ENCODE data around the gene LSM6.

The LSM6 gene

GRCh38 chr4:146186596-146186995 lies 11.1 kb downstream of the LSM6 start:
- no peak for DNase-seq

GRCh38 chr4:146190456-146190855 lies 14.9 kb downstream of the LSM6 start:
- DNase-seq: no peak

- DNase-seq: no peak
These were observed 16.4 kb downstream of the LSM6 start for GRCh38 chr4:146191766-146192458.

- no peak for DNase-seq
These were observed 18.1 kb downstream of the LSM6 start for GRCh38 chr4:146193628-146194027.

GRCh38 chr4:146194212-146194611 lies 18.7 kb downstream of the LSM6 start:
- DNase-seq: no peak

- no peak for DNase-seq
These were observed 27.1 kb downstream of the LSM6 start for GRCh38 chr4:146202665-146203064.

GRCh38 chr4:146207410-146207809 lies 31.9 kb downstream of the LSM6 start:
- no peak for DNase-seq

GRCh38 chr4:146210890-146211289 lies 35.4 kb downstream of the LSM6 start:
- DNase-seq: no peak

DNA sequence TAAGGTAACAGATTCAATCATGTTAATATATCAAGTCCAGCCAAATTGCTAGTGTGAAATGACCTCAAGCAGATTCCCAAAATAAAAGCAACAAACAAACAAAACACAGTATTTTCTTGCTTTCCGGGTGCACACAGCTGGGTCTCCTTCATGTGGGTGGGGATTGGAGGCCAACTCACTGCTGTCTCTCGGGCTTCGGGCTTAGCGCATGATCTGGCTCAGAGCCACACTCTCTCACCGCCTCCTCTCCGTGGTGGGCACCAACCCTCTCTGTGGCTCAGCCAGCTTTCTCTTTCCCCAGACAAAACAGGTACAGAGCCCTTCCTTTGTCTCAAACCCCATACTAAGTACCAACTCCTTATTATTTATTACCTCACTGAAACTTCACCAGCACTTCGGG lies 35.9 kb downstream of the LSM6 start:
- DNase-seq: no peak

DNA sequence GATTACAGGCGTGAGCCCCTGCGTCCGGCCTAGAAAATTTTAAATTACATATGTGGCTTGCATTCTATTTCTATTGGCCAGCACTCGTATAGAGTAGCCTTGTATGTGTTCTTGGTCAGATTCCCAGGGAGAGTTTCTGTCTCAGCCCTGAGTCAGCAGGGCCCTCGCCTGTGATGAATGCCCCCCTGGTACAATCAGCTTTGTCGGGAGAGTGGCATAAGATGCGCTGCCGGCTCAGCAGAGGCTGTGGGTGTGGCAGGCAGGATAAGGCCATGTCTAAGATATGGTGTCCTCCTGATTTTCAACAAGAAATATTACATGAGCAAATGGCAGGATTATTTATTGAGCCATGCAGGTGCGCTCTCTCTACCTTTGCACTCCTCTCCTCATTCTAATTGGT lies 37.3 kb downstream of the LSM6 start:
- no peak for DNase-seq

- DNase-seq: no peak
These were observed 38.7 kb downstream of the LSM6 start, which contains the start of gene REELD1 for GRCh38 chr4:146214238-146214637. Gene REELD1, plus strand, starts transcription at chr4:146214538. Its CDS starts 2,415 bp downstream, at chr4:146216953.

- no peak for DNase-seq
These were observed 46.8 kb downstream of the LSM6 start for GRCh38 chr4:146222313-146222712.

DNA sequence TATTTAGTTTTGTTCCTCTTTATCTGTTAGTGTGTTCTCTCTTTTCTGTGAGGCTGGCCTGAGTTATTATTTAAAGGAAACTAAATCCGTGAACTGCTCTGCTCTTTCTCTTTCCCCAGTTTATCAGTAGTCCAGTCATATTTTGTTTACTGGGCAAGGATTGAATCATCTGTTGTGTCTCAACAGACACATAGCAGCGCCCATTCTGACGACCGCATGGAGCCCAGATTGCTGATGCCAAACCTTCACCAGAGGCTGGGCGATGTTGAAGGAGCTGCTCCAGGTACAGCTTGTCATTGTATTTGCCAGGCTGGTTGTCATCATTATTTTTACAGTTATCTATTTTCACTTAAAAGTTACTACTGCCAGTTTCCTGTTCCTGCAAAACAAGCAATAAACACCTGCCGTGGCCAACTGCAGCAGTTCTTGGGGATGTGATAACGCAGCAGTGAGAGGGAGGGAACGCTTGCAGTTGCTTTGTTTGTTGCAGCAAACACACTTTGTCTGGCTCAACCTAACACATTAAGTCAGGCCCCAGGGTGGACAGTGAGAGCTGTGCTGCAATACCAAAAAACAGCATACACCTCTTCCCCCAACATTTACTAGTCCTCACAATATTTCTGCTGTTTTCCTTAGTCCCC lies 48.9 kb downstream of the LSM6 start:
- DNase-seq: no peak

DNA sequence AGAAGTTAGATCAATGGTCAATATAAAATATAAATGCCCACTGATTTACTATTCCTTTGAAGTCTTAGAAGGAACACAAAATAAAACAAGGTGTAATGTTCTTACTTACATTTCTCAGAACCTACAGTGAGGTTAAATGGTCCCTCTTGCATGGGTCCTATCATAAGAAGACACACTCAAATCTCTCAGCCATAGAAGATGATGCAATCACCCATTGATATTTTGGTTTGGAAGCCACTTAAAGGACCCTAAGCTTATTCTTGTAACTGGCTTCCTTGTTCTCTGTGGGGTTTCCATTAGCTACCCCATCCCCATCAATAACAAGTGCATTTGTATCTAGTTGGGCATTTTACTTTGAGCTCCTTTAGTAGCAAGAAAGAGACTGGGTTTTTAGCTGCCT lies 53.9 kb downstream of the LSM6 start:
- DNase-seq: no peak

- DNase-seq: no peak
These were observed 56.7 kb downstream of the LSM6 start for GRCh38 chr4:146232131-146232722.

GRCh38 chr4:146235654-146236177 lies 60.2 kb downstream of the LSM6 start:
- DNase-seq: no peak

DNA sequence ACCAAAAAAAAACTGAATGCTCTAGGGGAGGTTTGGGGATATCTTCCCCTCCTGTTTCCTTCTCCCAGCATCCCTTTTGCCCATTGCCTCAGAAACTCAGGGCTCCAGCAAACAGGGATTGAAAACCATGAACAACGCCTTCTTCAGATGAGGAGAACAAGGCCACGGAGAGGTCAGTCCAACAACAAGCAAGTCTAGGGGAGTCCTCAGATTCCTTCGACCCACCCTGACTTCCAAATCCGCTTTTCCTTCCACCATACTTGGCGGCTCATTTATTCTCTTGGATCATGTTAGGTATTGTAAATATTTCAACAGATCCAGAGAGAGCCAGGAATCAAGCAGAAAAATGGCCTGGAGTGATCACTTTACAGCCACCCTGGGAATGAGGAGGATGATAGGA lies 60.7 kb downstream of the LSM6 start:
- no peak for DNase-seq

DNA sequence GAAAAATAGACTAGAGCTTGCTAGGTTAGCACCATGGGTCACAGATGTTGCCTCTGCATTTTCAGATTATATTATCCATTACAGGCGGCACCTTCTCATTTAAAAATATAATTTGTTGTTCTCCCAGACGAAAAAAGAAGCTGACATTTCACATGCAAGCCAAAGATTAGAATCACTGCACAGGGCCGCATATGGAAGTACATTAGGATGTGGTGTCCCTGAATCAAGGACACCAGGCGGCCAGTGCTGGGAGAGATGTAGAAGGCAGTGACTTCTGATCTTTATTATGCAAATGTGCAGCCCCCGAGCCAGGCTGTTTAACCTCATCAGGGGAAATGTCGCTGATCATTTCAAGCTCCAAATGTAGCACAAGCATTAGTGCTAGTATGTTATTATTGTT lies 61.6 kb downstream of the LSM6 start:
- DNase-seq: no peak

- no peak for DNase-seq
These were observed 62.6 kb downstream of the LSM6 start for GRCh38 chr4:146238107-146238506.

All from NCI-H526 treated with DMSO at 0.1 percent for 48 hours (cell line).